Tibial artery (tissue), 4 donors: ENCODE data around the gene SORL1-AS1.

Experiments
- DNase-seq, 2 donors: peaks; one replicate each; pipeline ENCODE4 v3.0.0-alpha.2; 2019
- H3K27ac ChIP-seq, 2 donors: fragments of 200-600 bp; sonication (generic) in 1 of 2; 1 replicate in 1 of 2; 2 replicates in 1 of 2; pipeline ENCODE4 v1.5.1; 2018 to 2019; ENCODE audit warnings: mild to moderate bottlenecking in 1 of 2
- H3K27me3 ChIP-seq, 2 donors: fragments of 200-600 bp; sonication (generic) in 1 of 2; one replicate each; pipeline versions ENCODE4 v1.5.1 to v1.6.0; 2016 to 2019
- H3K36me3 ChIP-seq, 3 donors: fragments of 200-600 bp; sonication (generic) in 2 of 3; one replicate each; pipeline ENCODE4 v1.5.1; 2016 to 2019; ENCODE audit warnings: mild to moderate bottlenecking in 2 of 3
- H3K4me1 ChIP-seq, 4 donors: fragments of 200-600 bp; sonication (generic) in 2 of 4; 1 replicate in 3 of 4; 2 replicates in 1 of 4; pipeline ENCODE4 v1.5.1; 2016 to 2019
- H3K4me3 ChIP-seq, 2 donors: fragments of 200-600 bp; sonication (generic) in 1 of 2; 1 replicate in 1 of 2; 2 replicates in 1 of 2; pipeline ENCODE4 v1.5.1; 2018 to 2019; ENCODE audit warnings: mild to moderate bottlenecking in 2 of 2
- H3K9me3 ChIP-seq, 3 donors: fragments of 200-600 bp; sonication (generic) in 1 of 3; one replicate each; pipeline ENCODE4 v1.5.1; 2016 to 2019
- CTCF ChIP-seq, 2 experiments: fragments of 200-600 bp in 1 of 2; fragments of 450-650 bp in 1 of 2; IDR thresholded peaks; one replicate each; pipeline ENCODE4 v1.5.1; 2017 to 2019; ENCODE audit warnings: antibody characterized with exemption in 2 of 2, mild to moderate bottlenecking in 1 of 2, moderate library complexity in 1 of 2
- intact Hi-C: fragments of 100-400 bp; cut with DNase I; formaldehyde crosslinking; loops from one replicate; pipeline ENCODE4 v1.15.0; 2023; ENCODE audit warnings: low total_unique reads

The SORL1-AS1 gene

DNA sequence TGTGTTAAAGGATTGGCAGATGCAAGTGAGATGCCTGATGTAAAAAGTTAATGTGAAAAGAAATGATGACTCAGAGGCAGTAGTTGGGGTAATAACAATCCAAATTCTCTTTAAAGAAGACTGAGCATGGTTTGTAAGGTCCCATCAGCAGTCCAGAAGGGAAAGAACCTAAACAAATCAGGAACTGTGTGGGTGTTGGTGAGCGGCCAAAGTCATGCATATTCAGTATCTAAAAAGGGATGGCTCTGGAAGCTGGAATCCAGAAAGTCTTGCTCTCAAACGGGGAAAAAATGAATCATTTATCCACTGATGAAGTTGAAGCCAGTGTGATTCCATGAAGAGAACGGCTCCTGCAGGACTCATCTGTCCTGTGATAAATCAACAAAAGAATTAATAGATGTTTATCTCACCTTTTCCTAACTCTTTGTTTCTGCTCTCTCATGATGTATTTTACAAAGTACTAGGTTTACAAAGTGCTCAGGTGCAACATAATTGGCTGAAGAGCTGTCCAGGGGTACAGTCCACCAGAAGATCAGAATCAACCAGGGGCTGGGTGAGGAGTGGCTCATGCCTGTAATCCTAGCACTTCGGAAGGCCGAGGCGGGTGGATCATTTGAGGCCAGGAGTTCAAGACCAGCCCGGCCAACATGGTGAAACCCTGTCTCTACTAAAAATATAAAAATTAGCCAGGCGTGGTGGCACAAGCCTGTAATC lies 20.5 kb upstream of the SORL1-AS1 start:
- Histone ChIP-seq H3K27ac (peak overlapping the region; percentile 29 to 52), H3K9me3 (no peaks in the 10 kb centered on the region), H3K27me3 (no peaks in the 10 kb centered on the region), H3K4me1 (peaks cover 0 to 49% (median 28%) of the 10 kb centered on the region in 4 donors), H3K36me3 (no peaks in the 10 kb centered on the region), H3K4me3 (no peak overlapping the region)
- intact Hi-C loops = no loop called here
- no peak for TF ChIP-seq CTCF (IDR thresholded peaks at IDR 0.05)
- DNase-seq = no peak

DNA sequence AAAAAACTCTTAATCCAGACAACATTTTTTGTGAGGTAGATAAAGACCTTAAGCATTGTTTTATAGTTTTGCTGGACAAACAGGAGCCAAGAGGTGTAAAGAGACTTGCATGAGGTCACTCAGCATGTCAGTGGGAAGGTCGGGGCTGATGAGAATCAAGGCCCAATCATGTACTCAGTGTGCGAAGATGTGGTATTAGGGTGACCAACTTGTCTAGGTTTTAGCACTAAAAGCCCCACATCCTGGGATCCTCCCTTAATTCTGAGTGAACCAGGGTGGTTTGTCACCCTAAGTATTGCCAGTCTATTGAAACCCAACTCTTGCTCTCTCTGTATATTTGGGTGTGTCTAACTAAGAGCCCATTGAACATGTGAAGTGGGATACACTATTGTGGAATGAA lies 19.5 kb upstream of the SORL1-AS1 start:
- DNase-seq = no peak
- Histone ChIP-seq H3K27ac (peak overlapping the region in 1 of 2 donors; percentile 29), H3K36me3 (no peaks in the 10 kb centered on the region), H3K4me3 (no peak overlapping the region), H3K27me3 (no peaks in the 10 kb centered on the region), H3K4me1 (peaks cover 0 to 58% (median 37%) of the 10 kb centered on the region in 4 donors), H3K9me3 (no peaks in the 10 kb centered on the region)
- intact Hi-C loops = no loop called here
- TF ChIP-seq CTCF (IDR thresholded peaks at IDR 0.05) = no peak

- peak overlapping the region; percentile 4 to 79 for H3K27ac ChIP-seq
- H3K4me3 ChIP-seq = no peak overlapping the region
- H3K9me3 ChIP-seq = no peaks in the 10 kb centered on the region
- H3K4me1 ChIP-seq = peaks cover 0 to 67% (median 43%) of the 10 kb centered on the region in 4 donors
- intact Hi-C loops = no loop called here
- H3K36me3 ChIP-seq = no peaks in the 10 kb centered on the region
- no peaks in the 10 kb centered on the region for H3K27me3 ChIP-seq
- DNase-seq = no peak
- TF ChIP-seq CTCF (IDR thresholded peaks at IDR 0.05) = no peak
These were observed 18.4 kb upstream of the SORL1-AS1 start for GRCh38 chr11:121471167-121471566.

GRCh38 chr11:121469910-121470309 lies 17.1 kb upstream of the SORL1-AS1 start:
- Histone ChIP-seq H3K27me3 (no peaks in the 10 kb centered on the region), H3K4me3 (no peak overlapping the region), H3K36me3 (no peaks in the 10 kb centered on the region), H3K27ac (peak overlapping the region; percentile 76 to 79), H3K9me3 (no peaks in the 10 kb centered on the region), H3K4me1 (peaks cover 0 to 80% (median 56%) of the 10 kb centered on the region in 4 donors)
- TF ChIP-seq CTCF (IDR thresholded peaks at IDR 0.05) = no peak
- DNase-seq = no peak
- intact Hi-C loops = no loop called here

DNA sequence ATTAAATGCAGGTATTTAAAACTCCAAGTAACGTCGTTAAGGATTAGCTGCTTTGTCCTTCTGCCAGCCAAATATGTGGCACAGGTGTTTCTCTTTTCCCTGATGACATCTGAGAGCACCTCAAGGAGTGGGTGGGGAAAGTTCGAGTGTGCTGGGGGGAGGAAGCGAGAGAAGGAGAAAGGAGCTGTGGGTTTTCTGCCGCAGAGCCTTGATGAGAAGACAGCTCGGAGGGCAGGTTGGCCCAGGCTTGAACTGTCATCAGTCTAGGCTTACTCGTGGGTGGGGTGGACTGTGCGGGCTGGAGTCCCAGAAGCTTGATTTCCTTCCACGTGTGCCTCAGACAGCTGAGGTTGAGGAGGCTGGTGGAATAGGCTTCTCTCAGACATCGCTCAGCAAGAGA lies 15.2 kb upstream of the SORL1-AS1 start:
- H3K36me3 ChIP-seq = no peaks in the 10 kb centered on the region
- intact Hi-C loops = no loop called here
- TF ChIP-seq CTCF (IDR thresholded peaks at IDR 0.05) = no peak
- H3K9me3 ChIP-seq = no peaks in the 10 kb centered on the region
- H3K4me1 ChIP-seq = peaks cover 0 to 86% (median 67%) of the 10 kb centered on the region in 4 donors
- no peak for DNase-seq
- H3K4me3 ChIP-seq = no peak overlapping the region
- H3K27me3 ChIP-seq = no peaks in the 10 kb centered on the region
- peak overlapping the region; percentile 76 to 79 for H3K27ac ChIP-seq
